Tibial artery (tissue), 4 donors: Measurements from ENCODE around the gene ADAMTSL4.

ENCODE experiments used
- DNase-seq, 2 donors: peaks; one replicate each; pipeline ENCODE4 v3.0.0-alpha.2; 2019
- H3K27ac ChIP-seq, 2 donors: fragments of 200-600 bp; sonication (generic) in 1 of 2; 1 replicate in 1 of 2; 2 replicates in 1 of 2; pipeline ENCODE4 v1.5.1; 2018 to 2019; ENCODE audit warnings: mild to moderate bottlenecking in 1 of 2
- H3K27me3 ChIP-seq, 2 donors: fragments of 200-600 bp; sonication (generic) in 1 of 2; one replicate each; pipeline versions ENCODE4 v1.5.1 to v1.6.0; 2016 to 2019
- H3K36me3 ChIP-seq, 3 donors: fragments of 200-600 bp; sonication (generic) in 2 of 3; one replicate each; pipeline ENCODE4 v1.5.1; 2016 to 2019; ENCODE audit warnings: mild to moderate bottlenecking in 2 of 3
- H3K4me1 ChIP-seq, 4 donors: fragments of 200-600 bp; sonication (generic) in 2 of 4; 1 replicate in 3 of 4; 2 replicates in 1 of 4; pipeline ENCODE4 v1.5.1; 2016 to 2019
- H3K4me3 ChIP-seq, 2 donors: fragments of 200-600 bp; sonication (generic) in 1 of 2; 1 replicate in 1 of 2; 2 replicates in 1 of 2; pipeline ENCODE4 v1.5.1; 2018 to 2019; ENCODE audit warnings: mild to moderate bottlenecking in 2 of 2
- H3K9me3 ChIP-seq, 3 donors: fragments of 200-600 bp; sonication (generic) in 1 of 3; one replicate each; pipeline ENCODE4 v1.5.1; 2016 to 2019
- CTCF ChIP-seq, 2 experiments: fragments of 200-600 bp in 1 of 2; fragments of 450-650 bp in 1 of 2; IDR thresholded peaks; one replicate each; pipeline ENCODE4 v1.5.1; 2017 to 2019; ENCODE audit warnings: antibody characterized with exemption in 2 of 2, mild to moderate bottlenecking in 1 of 2, moderate library complexity in 1 of 2
- intact Hi-C: fragments of 100-400 bp; cut with DNase I; formaldehyde crosslinking; loops from one replicate; pipeline ENCODE4 v1.15.0; 2023; ENCODE audit warnings: low total_unique reads

ADAMTSL4 gene

GRCh38 chr1:150560576-150561253 is 11.5 kb downstream of the ADAMTSL4 start:
- peak overlapping the region; percentile 99 for H3K27ac ChIP-seq
- H3K36me3 ChIP-seq = peaks cover 0 to 24% (median 24%) of the 10 kb centered on the region in 3 donors
- peak; percentile 89 to 94 for DNase-seq
- peak overlapping the region; percentile 51 to 53 for H3K4me3 ChIP-seq
- no peaks in the 10 kb centered on the region for H3K9me3 ChIP-seq
- no peaks in the 10 kb centered on the region for H3K27me3 ChIP-seq
- peak; percentile 86 to 90 for TF ChIP-seq CTCF (IDR thresholded peaks at IDR 0.05)
- intact Hi-C loops = loop anchor here (2.0 to 10.0 kb wide), 3 partner anchors 18 to 414 kb away; partner anchors contain the start of genes CERS2, ENSA and MCL1
- H3K4me1 ChIP-seq = peaks cover 12 to 79% (median 70%) of the 10 kb centered on the region in 4 donors

GRCh38 chr1:150561254-150561973 is 12.2 kb downstream of the ADAMTSL4 start:
- TF ChIP-seq CTCF (IDR thresholded peaks at IDR 0.05) = no peak
- intact Hi-C loops = loop anchor here (2.0 to 10.0 kb wide), 3 partner anchors 17 to 413 kb away; partner anchors contain the start of genes CERS2, ENSA and MCL1
- DNase-seq = peak; percentile 96 to 99
- Histone ChIP-seq H3K9me3 (no peaks in the 10 kb centered on the region), H3K36me3 (peaks cover 0 to 17% (median 17%) of the 10 kb centered on the region in 3 donors), H3K4me1 (peaks cover 12 to 86% (median 77%) of the 10 kb centered on the region in 4 donors), H3K27ac (peak overlapping the region; percentile 99), H3K27me3 (no peaks in the 10 kb centered on the region), H3K4me3 (peak overlapping the region; percentile 51 to 53)

- Histone ChIP-seq H3K4me1 (peaks cover 12 to 89% (median 82%) of the 10 kb centered on the region in 4 donors), H3K9me3 (no peaks in the 10 kb centered on the region), H3K36me3 (peaks cover 0 to 11% (median 11%) of the 10 kb centered on the region in 3 donors), H3K4me3 (peak overlapping the region; percentile 51 to 53), H3K27ac (peak overlapping the region; percentile 99), H3K27me3 (no peaks in the 10 kb centered on the region)
- intact Hi-C loops = loop anchor here (2.0 to 10.0 kb wide), 3 partner anchors 17 to 413 kb away; partner anchors contain the start of genes CERS2, ENSA and MCL1
- no peak for TF ChIP-seq CTCF (IDR thresholded peaks at IDR 0.05)
- DNase-seq = peak; percentile 93 to 97
Observed at GRCh38 chr1:150561974-150562445, 12.8 kb downstream of the ADAMTSL4 start.

- Histone ChIP-seq H3K4me3 (peak overlapping the region; percentile 51 to 53), H3K4me1 (peaks cover 12 to 89% (median 84%) of the 10 kb centered on the region in 4 donors)
Observed at GRCh38 chr1:150562446-150563339, 13.5 kb downstream of the ADAMTSL4 start.

More at GRCh38 chr1:150562446-150563339, 13.5 kb downstream of the ADAMTSL4 start:
- peaks cover 0 to 4% (median 4%) of the 10 kb centered on the region in 3 donors for H3K36me3 ChIP-seq
- H3K27ac ChIP-seq = peak overlapping the region; percentile 99
- peak in 1 of 2 donors; percentile 44 for DNase-seq
- no peak for TF ChIP-seq CTCF (IDR thresholded peaks at IDR 0.05)
- no peaks in the 10 kb centered on the region for H3K9me3 ChIP-seq
- no peaks in the 10 kb centered on the region for H3K27me3 ChIP-seq
- intact Hi-C loops = loop anchor here (10.0 kb wide), 1 partner anchor 412 kb away; the partner anchor contains the start of gene CERS2
